ENCODE data around the gene SMYD2.

SMYD2 gene

GRCh38 chr1:214335567-214335966 lies 54.6 kb downstream of the SMYD2 start:
- no peak for TF ChIP-seq FOXA1 (IDR thresholded peaks at IDR 0.05)
- TF ChIP-seq BHLHE40 (IDR thresholded peaks at IDR 0.05; ENCODE audit: borderline replicate concordance), result no peak
- TF ChIP-seq CTBP1 (IDR thresholded peaks at IDR 0.05; ENCODE audit: borderline replicate concordance), result no peak
- TF ChIP-seq ARNT (IDR thresholded peaks at IDR 0.05), result no peak
- no peak for TF ChIP-seq FOXK2 (IDR thresholded peaks at IDR 0.05)
- TF ChIP-seq PKNOX1 (IDR thresholded peaks at IDR 0.05), result no peak
- no peak for TF ChIP-seq TARDBP (IDR thresholded peaks at IDR 0.05)
- TF ChIP-seq SUZ12 (IDR thresholded peaks at IDR 0.05), result no peak
- no peak for TF ChIP-seq ELF4 (IDR thresholded peaks at IDR 0.05)
- no peak for TF ChIP-seq FOXM1 (IDR thresholded peaks at IDR 0.05; ENCODE audit: borderline replicate concordance)
- TF ChIP-seq SP1 (IDR thresholded peaks at IDR 0.05), result no peak
- no peak for TF ChIP-seq L3MBTL2 (conservative IDR thresholded peaks at IDR 0.05)
- ChIA-PET CTCF (no interaction called here), POLR2A (no interaction called here)
- DNase-seq (ENCODE audit: extremely low spot score), result no peak

GRCh38 chr1:214337015-214337414 lies 56.1 kb downstream of the SMYD2 start:
- TF ChIP-seq PKNOX1 (IDR thresholded peaks at IDR 0.05) (no peak), NFRKB (IDR thresholded peaks at IDR 0.05) (no peak), FOXA1 (IDR thresholded peaks at IDR 0.05) (no peak), ZNF384 (IDR thresholded peaks at IDR 0.05) (no peak), FOXM1 (IDR thresholded peaks at IDR 0.05; ENCODE audit: borderline replicate concordance) (no peak), LEF1 (IDR thresholded peaks at IDR 0.05; ENCODE audit: borderline replicate concordance) (no peak), FOXK2 (IDR thresholded peaks at IDR 0.05) (no peak), ARNT (IDR thresholded peaks at IDR 0.05) (no peak), SUZ12 (IDR thresholded peaks at IDR 0.05) (no peak), L3MBTL2 (conservative IDR thresholded peaks at IDR 0.05) (no peak), HDGF (IDR thresholded peaks at IDR 0.05; ENCODE audit: borderline replicate concordance) (no peak), ELF4 (IDR thresholded peaks at IDR 0.05) (no peak), BHLHE40 (IDR thresholded peaks at IDR 0.05; ENCODE audit: borderline replicate concordance) (no peak), SP1 (IDR thresholded peaks at IDR 0.05) (no peak), TARDBP (IDR thresholded peaks at IDR 0.05) (no peak), CTBP1 (IDR thresholded peaks at IDR 0.05; ENCODE audit: borderline replicate concordance) (no peak)
- POLR2A ChIA-PET, result no interaction called here
- DNase-seq (ENCODE audit: extremely low spot score), result no peak
- CTCF ChIA-PET, result interaction anchor here (0.7 to 1.8 kb wide), 3 partner anchors 8 to 1190 kb away, joined by 3 to 5 read pairs (median 3); no protein-coding TSS in a partner anchor

GRCh38 chr1:214337511-214337910 lies 56.6 kb downstream of the SMYD2 start:
- TF ChIP-seq NFRKB (IDR thresholded peaks at IDR 0.05), result no peak
- no peak for TF ChIP-seq FOXA1 (IDR thresholded peaks at IDR 0.05)
- TF ChIP-seq ELF4 (IDR thresholded peaks at IDR 0.05), result no peak
- TF ChIP-seq SUZ12 (IDR thresholded peaks at IDR 0.05), result no peak
- no peak for TF ChIP-seq TARDBP (IDR thresholded peaks at IDR 0.05)
- no peak for TF ChIP-seq PKNOX1 (IDR thresholded peaks at IDR 0.05)
- TF ChIP-seq L3MBTL2 (conservative IDR thresholded peaks at IDR 0.05), result no peak
- no peak for DNase-seq (ENCODE audit: extremely low spot score)
- ChIA-PET POLR2A (no interaction called here), CTCF (interaction anchor here (1.8 kb wide), 1 partner anchor 9 kb away, joined by 5 read pairs; no protein-coding TSS in a partner anchor)

GRCh38 chr1:214338212-214338611 lies 57.3 kb downstream of the SMYD2 start:
- CTCF ChIA-PET, result interaction anchor here (0.5 to 1.8 kb wide), 2 partner anchors 9 to 122 kb away, joined by 3 to 5 read pairs; no protein-coding TSS in a partner anchor
- no peak for TF ChIP-seq TARDBP (IDR thresholded peaks at IDR 0.05)
- no peak for TF ChIP-seq CTBP1 (IDR thresholded peaks at IDR 0.05; ENCODE audit: borderline replicate concordance)
- TF ChIP-seq HDGF (IDR thresholded peaks at IDR 0.05; ENCODE audit: borderline replicate concordance), result no peak
- no peak for TF ChIP-seq LEF1 (IDR thresholded peaks at IDR 0.05; ENCODE audit: borderline replicate concordance)
- no peak for TF ChIP-seq SP1 (IDR thresholded peaks at IDR 0.05)
- TF ChIP-seq ZNF384 (IDR thresholded peaks at IDR 0.05), result no peak
- TF ChIP-seq FOXM1 (IDR thresholded peaks at IDR 0.05; ENCODE audit: borderline replicate concordance), result no peak
- TF ChIP-seq ELF4 (IDR thresholded peaks at IDR 0.05), result no peak
- TF ChIP-seq L3MBTL2 (conservative IDR thresholded peaks at IDR 0.05), result no peak
- no peak for TF ChIP-seq BHLHE40 (IDR thresholded peaks at IDR 0.05; ENCODE audit: borderline replicate concordance)
- TF ChIP-seq NFRKB (IDR thresholded peaks at IDR 0.05), result no peak
- no peak for TF ChIP-seq FOXA1 (IDR thresholded peaks at IDR 0.05)
- no peak for TF ChIP-seq PKNOX1 (IDR thresholded peaks at IDR 0.05)
- TF ChIP-seq FOXK2 (IDR thresholded peaks at IDR 0.05), result no peak
- no peak for TF ChIP-seq SUZ12 (IDR thresholded peaks at IDR 0.05)
- TF ChIP-seq ARNT (IDR thresholded peaks at IDR 0.05), result no peak
- no peak for DNase-seq (ENCODE audit: extremely low spot score)
- POLR2A ChIA-PET, result no interaction called here

GRCh38 chr1:214341459-214341858 lies 60.5 kb downstream of the SMYD2 start:
- ChIA-PET CTCF (interaction anchor here (0.6 to 0.8 kb wide), 2 partner anchors 13 to 1673 kb away, joined by 3 read pairs; no protein-coding TSS in a partner anchor), POLR2A (no interaction called here)
- no peak for TF ChIP-seq FOXM1 (IDR thresholded peaks at IDR 0.05; ENCODE audit: borderline replicate concordance)
- no peak for TF ChIP-seq SUZ12 (IDR thresholded peaks at IDR 0.05)
- TF ChIP-seq SP1 (IDR thresholded peaks at IDR 0.05), result no peak
- no peak for TF ChIP-seq FOXA1 (IDR thresholded peaks at IDR 0.05)
- TF ChIP-seq CTBP1 (IDR thresholded peaks at IDR 0.05; ENCODE audit: borderline replicate concordance), result no peak

GRCh38 chr1:214341932-214342331 lies 61.0 kb downstream of the SMYD2 start:
- no peak for DNase-seq (ENCODE audit: extremely low spot score)
- CTCF ChIA-PET, result interaction anchor here (0.6 to 0.8 kb wide), 2 partner anchors 13 to 1674 kb away, joined by 3 read pairs; no protein-coding TSS in a partner anchor
- POLR2A ChIA-PET, result no interaction called here
- no peak for TF ChIP-seq ZNF384 (IDR thresholded peaks at IDR 0.05)
- TF ChIP-seq SP1 (IDR thresholded peaks at IDR 0.05), result no peak
- TF ChIP-seq HDGF (IDR thresholded peaks at IDR 0.05; ENCODE audit: borderline replicate concordance), result no peak
- no peak for TF ChIP-seq PKNOX1 (IDR thresholded peaks at IDR 0.05)
- TF ChIP-seq ARNT (IDR thresholded peaks at IDR 0.05), result no peak
- no peak for TF ChIP-seq BHLHE40 (IDR thresholded peaks at IDR 0.05; ENCODE audit: borderline replicate concordance)
- no peak for TF ChIP-seq TARDBP (IDR thresholded peaks at IDR 0.05)
- no peak for TF ChIP-seq NFRKB (IDR thresholded peaks at IDR 0.05)
- TF ChIP-seq L3MBTL2 (conservative IDR thresholded peaks at IDR 0.05), result no peak
- TF ChIP-seq FOXA1 (IDR thresholded peaks at IDR 0.05), result no peak
- TF ChIP-seq CTBP1 (IDR thresholded peaks at IDR 0.05; ENCODE audit: borderline replicate concordance), result no peak

More at GRCh38 chr1:214341459-214341858, 60.5 kb downstream of the SMYD2 start:
- no peak for DNase-seq (ENCODE audit: extremely low spot score)
